Caco-2 (cell line): ENCODE results near the gene DNAAF9. TPM values are rescaled to one million over a fixed set of nuclear protein-coding genes. Genes with fewer than 3 reads are reported as not detected.

ENCODE experiments used
- BruUV-seq: library from RNA; stranded (reverse); fragments of 400-500 nt; replicated peaks from 2 replicates; lab custom pipeline; 2021; lab: Mats Ljungman, UMichigan
- CTCF ChIA-PET: fragments of 300-600 bp; sonication (Branson Sonifier 250); formaldehyde crosslinking; loops from one replicate; lab custom pipeline; 2022; ENCODE audit warnings: antibody characterized with exemption; lab: Charles Lee
- POLR2A ChIA-PET: fragments of 300-600 bp; sonication (Branson Sonifier 250); formaldehyde crosslinking; loops from one replicate; lab custom pipeline; 2022; ENCODE audit warnings: antibody characterized with exemption; lab: Charles Lee
- DNase-seq, 2 experiments: peaks; one replicate each; pipeline versions ENCODE4 v3.0.0 to v3.0.0-alpha.2; 2020 to 2022
- H3K27me3 ChIP-seq: replicated peaks from 2 replicates; pipeline ENCODE4 v1.6.0; 2011; ENCODE audit warnings: low read length; ENCODE audit not compliant: control insufficient read depth, insufficient read depth
- H3K36me3 ChIP-seq: 2 replicates; pipeline ENCODE4 v1.5.1; 2011; ENCODE audit warnings: low read length; ENCODE audit not compliant: control insufficient read depth, insufficient read depth
- H3K4me1 ChIP-seq: fragments of 250-450 bp; sonication (Bioruptor Pico); 2 replicates; pipeline ENCODE4 v1.5.1; 2020; ENCODE audit warnings: mild to moderate bottlenecking
- H3K4me3 ChIP-seq: 2 replicates; pipeline ENCODE4 v1.5.1; 2011; ENCODE audit warnings: low read depth, mild to moderate bottlenecking, control low read depth, low read length
- H3K9me3 ChIP-seq: fragments of 250-450 bp; sonication (Bioruptor Pico); 2 replicates; pipeline ENCODE4 v1.5.1; 2020; ENCODE audit warnings: mild to moderate bottlenecking, moderate library complexity
- H3K27ac Mint-ChIP-seq: one replicate; pipeline ENCODE4 v1.8.0; 2022; ENCODE audit warnings: mixed read lengths; ENCODE audit not compliant: unreplicated experiment
- H3K27me3 Mint-ChIP-seq: one replicate; pipeline ENCODE4 v1.8.0; 2022; ENCODE audit warnings: mixed read lengths; ENCODE audit not compliant: insufficient read depth, unreplicated experiment
- H3K36me3 Mint-ChIP-seq: one replicate; pipeline ENCODE4 v1.8.0; 2022; ENCODE audit warnings: mild to moderate bottlenecking, mixed read lengths; ENCODE audit not compliant: insufficient read depth, unreplicated experiment
- H3K4me1 Mint-ChIP-seq: one replicate; pipeline ENCODE4 v1.8.0; 2022; ENCODE audit warnings: low read depth, mixed read lengths; ENCODE audit not compliant: unreplicated experiment
- H3K4me3 Mint-ChIP-seq: one replicate; pipeline ENCODE4 v1.8.0; 2022; ENCODE audit warnings: mild to moderate bottlenecking, moderate library complexity, mixed read lengths; ENCODE audit not compliant: unreplicated experiment
- H3K9me3 Mint-ChIP-seq: one replicate; pipeline ENCODE4 v1.8.0; 2022; ENCODE audit warnings: mixed read lengths; ENCODE audit not compliant: unreplicated experiment
- intact Hi-C: fragments of 100-400 bp; cut with micrococcal nuclease; formaldehyde crosslinking; loops from one replicate; pipeline ENCODE4 v1.10.0; 2022; ENCODE audit not compliant: unreplicated experiment
- total RNA-seq: library from RNA; stranded (reverse); gene quantifications from 2 replicates; pipeline ENCODE4 v1.2.3, GENCODE V29; 2022
- TF ChIP-seq, protein P1 (sequence below), 2 experiments: fragments of 200-600 bp in 1 of 2; IDR thresholded peaks; 1 replicate in 1 of 2; 2 replicates in 1 of 2; pipeline versions ENCODE4 v1.5.1 to v1.8.0; 2011 to 2022; ENCODE audit warnings: antibody characterized with exemption in 1 of 2, control low read depth in 1 of 2, inconsistent platforms in 1 of 2, low read depth in 1 of 2, low read length in 1 of 2, mild to moderate bottlenecking in 1 of 2, moderate library complexity in 1 of 2; ENCODE audit not compliant: insufficient read depth in 1 of 2, severe bottlenecking in 1 of 2, unreplicated experiment in 1 of 2

Gene DNAAF9
- total RNA-seq, 1 experiment from 2014 or later: not detected

DNA sequence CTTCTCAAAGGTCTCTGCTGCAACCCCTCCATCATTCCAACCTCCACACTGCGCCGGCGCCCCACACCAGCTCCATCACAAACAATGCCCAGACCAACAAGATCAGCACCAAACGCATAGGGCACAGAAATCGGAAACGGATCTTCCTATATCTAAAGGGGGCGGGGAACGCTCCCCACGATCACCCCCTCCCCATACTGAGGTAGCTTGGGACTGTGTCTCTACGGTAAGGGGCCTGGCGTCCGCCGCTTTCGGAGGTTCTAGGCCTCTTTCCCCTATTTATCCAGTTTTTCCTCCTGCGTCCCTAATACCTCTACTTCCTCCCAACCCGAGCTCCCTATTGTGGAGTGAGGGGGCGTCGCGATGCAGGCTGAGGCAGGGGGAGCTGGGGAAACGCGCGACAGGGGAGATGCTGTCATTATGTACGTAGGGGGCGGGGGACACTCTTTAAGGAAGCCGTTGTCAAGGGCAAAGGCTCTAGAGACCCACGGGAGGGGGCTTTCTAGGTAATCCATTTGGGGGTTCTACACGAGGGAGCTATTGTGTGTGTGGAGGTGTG, 909 bp downstream of the DNAAF9 start:
- no peaks in the 10 kb centered on the region for H3K27me3 Mint-ChIP-seq
- H3K4me3 Mint-ChIP-seq: no peak overlapping the region
- H3K27me3 ChIP-seq: no peaks in the 10 kb centered on the region
- ChIA-PET CTCF (no interaction called here), POLR2A (no interaction called here)
- H3K9me3 ChIP-seq: no peaks in the 10 kb centered on the region
- no peaks in the 10 kb centered on the region for H3K36me3 Mint-ChIP-seq
- no peak overlapping the region for H3K4me3 ChIP-seq
- no peaks in the 10 kb centered on the region for H3K36me3 ChIP-seq
- H3K4me1 Mint-ChIP-seq: peaks cover 16% of the 10 kb centered on the region
- no TSS peak for BruUV-seq
- no peak for DNase-seq
- H3K27ac Mint-ChIP-seq: peak overlapping the region; percentile 10
- intact Hi-C loops: no loop called here
- H3K9me3 Mint-ChIP-seq: no peaks in the 10 kb centered on the region
- TF ChIP-seq, protein P1, sequence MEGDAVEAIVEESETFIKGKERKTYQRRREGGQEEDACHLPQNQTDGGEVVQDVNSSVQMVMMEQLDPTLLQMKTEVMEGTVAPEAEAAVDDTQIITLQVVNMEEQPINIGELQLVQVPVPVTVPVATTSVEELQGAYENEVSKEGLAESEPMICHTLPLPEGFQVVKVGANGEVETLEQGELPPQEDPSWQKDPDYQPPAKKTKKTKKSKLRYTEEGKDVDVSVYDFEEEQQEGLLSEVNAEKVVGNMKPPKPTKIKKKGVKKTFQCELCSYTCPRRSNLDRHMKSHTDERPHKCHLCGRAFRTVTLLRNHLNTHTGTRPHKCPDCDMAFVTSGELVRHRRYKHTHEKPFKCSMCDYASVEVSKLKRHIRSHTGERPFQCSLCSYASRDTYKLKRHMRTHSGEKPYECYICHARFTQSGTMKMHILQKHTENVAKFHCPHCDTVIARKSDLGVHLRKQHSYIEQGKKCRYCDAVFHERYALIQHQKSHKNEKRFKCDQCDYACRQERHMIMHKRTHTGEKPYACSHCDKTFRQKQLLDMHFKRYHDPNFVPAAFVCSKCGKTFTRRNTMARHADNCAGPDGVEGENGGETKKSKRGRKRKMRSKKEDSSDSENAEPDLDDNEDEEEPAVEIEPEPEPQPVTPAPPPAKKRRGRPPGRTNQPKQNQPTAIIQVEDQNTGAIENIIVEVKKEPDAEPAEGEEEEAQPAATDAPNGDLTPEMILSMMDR (IDR thresholded peaks at IDR 0.05; ENCODE audit: insufficient read depth in 1 of 2, low read depth in 1 of 2, low read length in 1 of 2, severe bottlenecking in 1 of 2, unreplicated experiment in 1 of 2): no peak
- H3K4me1 ChIP-seq: peaks cover 20% of the 10 kb centered on the region

GRCh38 chr20:3405696-3406358, 1.6 kb downstream of the DNAAF9 start:
- Mint-ChIP-seq H3K27me3 (no peaks in the 10 kb centered on the region), H3K4me3 (no peak overlapping the region), H3K9me3 (no peaks in the 10 kb centered on the region), H3K27ac (peak overlapping the region; percentile 10), H3K36me3 (no peaks in the 10 kb centered on the region), H3K4me1 (peaks cover 16% of the 10 kb centered on the region)
- ChIA-PET CTCF (no interaction called here), POLR2A (no interaction called here)
- no peaks in the 10 kb centered on the region for H3K27me3 ChIP-seq
- BruUV-seq: no TSS peak
- intact Hi-C loops: no loop called here
- H3K4me3 ChIP-seq: no peak overlapping the region
- H3K36me3 ChIP-seq: no peaks in the 10 kb centered on the region
- no peaks in the 10 kb centered on the region for H3K9me3 ChIP-seq
- H3K4me1 ChIP-seq: peaks cover 20% of the 10 kb centered on the region
- DNase-seq: peak in 1 of 2 experiments; percentile 4
- TF ChIP-seq, protein P1 (IDR thresholded peaks at IDR 0.05; ENCODE audit: insufficient read depth in 1 of 2, low read depth in 1 of 2, low read length in 1 of 2, severe bottlenecking in 1 of 2, unreplicated experiment in 1 of 2): no peak

GRCh38 chr20:3405139-3405538, 2.3 kb downstream of the DNAAF9 start:
- Histone ChIP-seq H3K36me3 (no peaks in the 10 kb centered on the region), H3K27me3 (no peaks in the 10 kb centered on the region), H3K4me1 (peaks cover 20% of the 10 kb centered on the region), H3K9me3 (no peaks in the 10 kb centered on the region), H3K4me3 (no peak overlapping the region)
- ChIA-PET CTCF (no interaction called here), POLR2A (no interaction called here)
- BruUV-seq: no TSS peak
- H3K27ac Mint-ChIP-seq: no peak overlapping the region
- TF ChIP-seq, protein P1 (IDR thresholded peaks at IDR 0.05; ENCODE audit: insufficient read depth in 1 of 2, low read depth in 1 of 2, low read length in 1 of 2, severe bottlenecking in 1 of 2, unreplicated experiment in 1 of 2): no peak
- intact Hi-C loops: no loop called here
- no peaks in the 10 kb centered on the region for H3K9me3 Mint-ChIP-seq
- H3K36me3 Mint-ChIP-seq: no peaks in the 10 kb centered on the region
- no peak overlapping the region for H3K4me3 Mint-ChIP-seq
- no peaks in the 10 kb centered on the region for H3K27me3 Mint-ChIP-seq
- no peak for DNase-seq
- H3K4me1 Mint-ChIP-seq: peaks cover 16% of the 10 kb centered on the region
